Glutamatergic neuron (in vitro differentiated cells): ENCODE data around the gene TGFA. TPM values are rescaled to one million over a fixed set of nuclear protein-coding genes. Genes with fewer than 3 reads are reported as not detected.

Experiments used
- DNase-seq: peaks from one replicate; pipeline ENCODE4 v3.0.0; 2022
- H3K27ac Mint-ChIP-seq: one replicate; pipeline ENCODE4 v1.8.0; 2020; ENCODE audit warnings: mild to moderate bottlenecking, mixed read lengths, inconsistent platforms; ENCODE audit not compliant: unreplicated experiment
- H3K27me3 Mint-ChIP-seq: one replicate; pipeline ENCODE4 v1.8.0; 2020; ENCODE audit warnings: mild to moderate bottlenecking, moderate library complexity, mixed read lengths, inconsistent platforms; ENCODE audit not compliant: unreplicated experiment
- H3K36me3 Mint-ChIP-seq: one replicate; pipeline ENCODE4 v1.8.0; 2020; ENCODE audit warnings: mild to moderate bottlenecking, mixed read lengths, inconsistent platforms; ENCODE audit not compliant: unreplicated experiment
- H3K4me1 Mint-ChIP-seq: one replicate; pipeline ENCODE4 v1.8.0; 2020; ENCODE audit warnings: mild to moderate bottlenecking, low read depth, mixed read lengths, inconsistent platforms; ENCODE audit not compliant: unreplicated experiment
- H3K4me3 Mint-ChIP-seq: one replicate; pipeline ENCODE4 v1.8.0; 2020; ENCODE audit warnings: mild to moderate bottlenecking, mixed read lengths, inconsistent platforms; ENCODE audit not compliant: unreplicated experiment
- H3K9me3 Mint-ChIP-seq: one replicate; pipeline ENCODE4 v1.8.0; 2020; ENCODE audit warnings: mild to moderate bottlenecking, moderate library complexity, mixed read lengths, inconsistent platforms; ENCODE audit not compliant: unreplicated experiment
- CTCF ChIP-seq: fragments of 200-600 bp; sonication (generic); IDR thresholded peaks from one replicate; pipeline ENCODE4 v1.5.0; 2021; ENCODE audit not compliant: partially characterized antibody, unreplicated experiment
- total RNA-seq: library from RNA; stranded (reverse); fragmentation: NEBNext Ultra II Directional; extraction: Animal tissue kit (Norgen Biotek cat#: 25700); gene quantifications from one replicate; pipeline ENCODE4 v1.2.1, GENCODE V29; 2021; ENCODE audit not compliant: unreplicated experiment

TGFA gene
- total RNA-seq, 1 donor from 2014 or later: 4.7 TPM

- Mint-ChIP-seq H3K9me3 (peaks cover 2% of the 10 kb centered on the region), H3K36me3 (no peaks in the 10 kb centered on the region)
Observed at GRCh38 chr2:70411483-70412125, 142.0 kb downstream of the TGFA start.

GRCh38 chr2:70403267-70404053, 150.2 kb downstream of the TGFA start:
- Mint-ChIP-seq H3K27me3 (peaks cover 4% of the 10 kb centered on the region), H3K4me3 (no peak overlapping the region), H3K4me1 (no peaks in the 10 kb centered on the region), H3K9me3 (peaks cover 2% of the 10 kb centered on the region), H3K27ac (no peak overlapping the region), H3K36me3 (peaks cover 2% of the 10 kb centered on the region)
- no peak for TF ChIP-seq CTCF
- no peak for DNase-seq

More at GRCh38 chr2:70411483-70412125, 142.0 kb downstream of the TGFA start:
- Mint-ChIP-seq H3K27me3 (peaks cover 4% of the 10 kb centered on the region), H3K27ac (no peak overlapping the region), H3K4me3 (no peak overlapping the region), H3K4me1 (no peaks in the 10 kb centered on the region)
- TF ChIP-seq CTCF: no peak
- DNase-seq: no peak

- Mint-ChIP-seq H3K27ac (no peak overlapping the region), H3K4me3 (no peak overlapping the region), H3K27me3 (peaks cover 7% of the 10 kb centered on the region), H3K9me3 (no peaks in the 10 kb centered on the region), H3K4me1 (no peaks in the 10 kb centered on the region), H3K36me3 (peaks cover 5% of the 10 kb centered on the region)
- no peak for DNase-seq
- no peak for TF ChIP-seq CTCF
Observed at GRCh38 chr2:70400539-70400938, 153.1 kb downstream of the TGFA start.

- H3K4me3 Mint-ChIP-seq: no peak overlapping the region
- no peak for DNase-seq
- H3K36me3 Mint-ChIP-seq: peaks cover 5% of the 10 kb centered on the region
- no peaks in the 10 kb centered on the region for H3K9me3 Mint-ChIP-seq
- no peaks in the 10 kb centered on the region for H3K4me1 Mint-ChIP-seq
- peaks cover 12% of the 10 kb centered on the region for H3K27me3 Mint-ChIP-seq
- no peak for TF ChIP-seq CTCF
- no peak overlapping the region for H3K27ac Mint-ChIP-seq
Observed at GRCh38 chr2:70399046-70399445, 154.6 kb downstream of the TGFA start.

Other genes starting within 250 kb of the TGFA start
- 373 TPM for gene ADD2, start 214.4 kb upstream of the TGFA start, total RNA-seq
- gene FIGLA, start 236.8 kb upstream of the TGFA start, total RNA-seq: not detected